GM23248 (cell line): ENCODE measurements around the gene MYF6.

Source experiments
- EZH2 ChIP-seq: fragments of 200-600 bp; sonication (generic); IDR thresholded peaks from 2 replicates; pipeline ENCODE4 v1.6.1; 2018; ENCODE audit warnings: antibody characterized with exemption, mild to moderate bottlenecking; ENCODE audit not compliant: insufficient read depth, poor library complexity, severe bottlenecking
- EZH2phosphoT487 ChIP-seq: fragments of 200-600 bp; sonication (generic); IDR thresholded peaks from 2 replicates; pipeline ENCODE4 v1.6.1; 2018; ENCODE audit warnings: antibody characterized with exemption, moderate library complexity, mild to moderate bottlenecking, low read depth; ENCODE audit not compliant: insufficient read depth

GRCh38 chr12:80754274-80754673 is 46.8 kb downstream of the MYF6 start:
- TF ChIP-seq EZH2 (no peak), EZH2phosphoT487 (no peak)
